HG03039 (cell line): ENCODE data around the gene SPRN.
"Not testable (repeated sequence)": the region's sequence is repeated elsewhere in the genome, so short reads cannot be mapped to it uniquely, and the experiment has no call there.

Source experiments
- ATAC-seq: cut with Tn5 transposase; IDR thresholded peaks from one replicate; pipeline ENCODE4 v1.9.1; 2021; ENCODE audit warnings: mild to moderate bottlenecking, moderate library complexity; ENCODE audit not compliant: unreplicated experiment

Gene SPRN

GRCh38 chr10:133388973-133389818 is 35.2 kb downstream of the SPRN start:
- ATAC-seq = peak; percentile 72

GRCh38 chr10:133388236-133388972 is 36.0 kb downstream of the SPRN start:
- ATAC-seq = peak; percentile 2

- not testable (repeated sequence) for ATAC-seq
Observed at GRCh38 chr10:133386951-133387350, 37.5 kb downstream of the SPRN start.

GRCh38 chr10:133385214-133385613 is 39.2 kb downstream of the SPRN start:
- no peak for ATAC-seq

GRCh38 chr10:133384071-133384470 is 40.4 kb downstream of the SPRN start:
- no peak for ATAC-seq

GRCh38 chr10:133383551-133383950 is 40.9 kb downstream of the SPRN start:
- no peak for ATAC-seq

GRCh38 chr10:133381036-133381435 is 43.4 kb downstream of the SPRN start:
- no peak for ATAC-seq

GRCh38 chr10:133379801-133380666 is 44.4 kb downstream of the SPRN start:
- ATAC-seq = no peak

- ATAC-seq = peak; percentile 53
Observed at GRCh38 chr10:133379152-133379800, 45.1 kb downstream of the SPRN start, which contains the start of gene PAOX. Gene PAOX, plus strand, starts transcription at chr10:133379262. Its CDS starts 55 bp downstream, at chr10:133379317.

GRCh38 chr10:133378251-133379096 is 46.0 kb downstream of the SPRN start:
- peak; percentile 39 for ATAC-seq

GRCh38 chr10:133377818-133378250 is 46.6 kb downstream of the SPRN start:
- no peak for ATAC-seq

- no peak for ATAC-seq
Observed at GRCh38 chr10:133377025-133377817, 47.2 kb downstream of the SPRN start.

GRCh38 chr10:133376183-133376582 is 48.2 kb downstream of the SPRN start:
- not testable (repeated sequence) for ATAC-seq

- ATAC-seq = no peak
Observed at GRCh38 chr10:133375357-133376115, 48.9 kb downstream of the SPRN start.

- ATAC-seq = peak; percentile 91
Observed at GRCh38 chr10:133373174-133374090, 51.0 kb downstream of the SPRN start, which contains the start of gene ECHS1. Gene ECHS1, minus strand, starts transcription at chr10:133373354. Its CDS starts 21 bp downstream, at chr10:133373333.

GRCh38 chr10:133372507-133372906 is 51.9 kb downstream of the SPRN start:
- no peak for ATAC-seq
